ENCODE results near the gene NTN1. TPM values are rescaled to one million over a fixed set of nuclear protein-coding genes. Genes with fewer than 3 reads are reported as not detected.

The NTN1 gene
- total RNA-seq, 1 experiment from 2014 or later, result 1.2 TPM

GRCh38 chr17:9109933-9110332 lies 88.6 kb downstream of the NTN1 start:
- no peaks in the 10 kb centered on the region for H3K79me2 ChIP-seq (ENCODE audit: insufficient read depth, low read length)
- no peak overlapping the region for H3K4me3 Mint-ChIP-seq
- H3K4me1 ChIP-seq (ENCODE audit: insufficient read depth, low read length), result peaks cover 11% of the 10 kb centered on the region; the same call in 1 of the 2 replicates
- no peaks in the 10 kb centered on the region for H3K79me1 ChIP-seq (ENCODE audit: insufficient read depth, low read depth, low read length, poor library complexity, severe bottlenecking)
- no peak overlapping the region for H3K4ac ChIP-seq (ENCODE audit: low read depth, low read length)
- no peak overlapping the region for H4K91ac ChIP-seq (ENCODE audit: insufficient read length, low read depth, low read length)
- H3T11ph ChIP-seq (ENCODE audit: low read length), result no peak overlapping the region
- H2AK5ac ChIP-seq (ENCODE audit: insufficient read length, low read length), result no peak overlapping the region
- no peaks in the 10 kb centered on the region for H3K27me3 ChIP-seq (ENCODE audit: insufficient read depth, low read length)
- H3K23me2 ChIP-seq (ENCODE audit: insufficient read length, low read depth, low read length, poor library complexity, severe bottlenecking), result no peaks in the 10 kb centered on the region
- WGBS (ENCODE audit: extremely low coverage, insufficient read length, low lambda C conversion rate), result no CpG with 5 or more reads among the region's 4 CpGs
- H3K56ac ChIP-seq (ENCODE audit: insufficient read length, low read depth, low read length), result no peak overlapping the region
- H2BK5ac ChIP-seq (ENCODE audit: insufficient read length, low read length), result no peak overlapping the region
- H4K5ac ChIP-seq (ENCODE audit: insufficient read length, low read depth, low read length), result no peak overlapping the region
- no peak overlapping the region for H3K18ac ChIP-seq (ENCODE audit: insufficient read length, low read depth, low read length)
- no peak overlapping the region for H2BK120ac ChIP-seq (ENCODE audit: low read depth, low read length, poor library complexity, severe bottlenecking)
- DNase-seq, result no peak
- no peaks in the 10 kb centered on the region for H3K9me3 ChIP-seq (ENCODE audit: control insufficient read depth, low read depth, low read length)
- no peak overlapping the region for H3K4me2 ChIP-seq (ENCODE audit: insufficient read depth, insufficient read length, low read length)
- H3K27ac ChIP-seq (ENCODE audit: insufficient read length, low read depth, low read length), result no peak overlapping the region
- peaks cover 7% of the 10 kb centered on the region for H3K27me3 Mint-ChIP-seq (ENCODE audit: low read depth)
- no peaks in the 10 kb centered on the region for H4K20me1 ChIP-seq (ENCODE audit: control insufficient read depth, insufficient read depth, insufficient read length)
- no peaks in the 10 kb centered on the region for H3K36me3 Mint-ChIP-seq (ENCODE audit: insufficient read depth in 1 of 3, low read depth in 3 of 3)
- H2AFZ ChIP-seq (ENCODE audit: low read length), result no peak overlapping the region
- no peak overlapping the region for H3K23ac ChIP-seq (ENCODE audit: insufficient read length, low read depth, low read length)
- peak overlapping the region in 1 of 3 experiments; percentile 15; a peak in 2 of 7 replicates for H3K27ac Mint-ChIP-seq
- no peak overlapping the region for H3K14ac ChIP-seq (ENCODE audit: insufficient read depth, low read length)
- H2BK20ac ChIP-seq (ENCODE audit: low read depth, low read length, poor library complexity, severe bottlenecking), result no peak overlapping the region
- peaks cover 46 to 53% of the 10 kb centered on the region in 2 experiments for H3K4me1 Mint-ChIP-seq
- no peak overlapping the region for H4K8ac ChIP-seq (replicated peaks; ENCODE audit: insufficient read length, low read depth, low read length)
- no peaks in the 10 kb centered on the region for H3K9me3 Mint-ChIP-seq
- no peak overlapping the region for H2BK15ac ChIP-seq (ENCODE audit: low read depth, low read length)
- H2BK12ac ChIP-seq (ENCODE audit: insufficient read length, low read depth, low read length), result no peak overlapping the region
- H3K9ac ChIP-seq (ENCODE audit: extremely low read depth, insufficient read length, low read length), result no peak overlapping the region
- TF ChIP-seq, protein P1, sequence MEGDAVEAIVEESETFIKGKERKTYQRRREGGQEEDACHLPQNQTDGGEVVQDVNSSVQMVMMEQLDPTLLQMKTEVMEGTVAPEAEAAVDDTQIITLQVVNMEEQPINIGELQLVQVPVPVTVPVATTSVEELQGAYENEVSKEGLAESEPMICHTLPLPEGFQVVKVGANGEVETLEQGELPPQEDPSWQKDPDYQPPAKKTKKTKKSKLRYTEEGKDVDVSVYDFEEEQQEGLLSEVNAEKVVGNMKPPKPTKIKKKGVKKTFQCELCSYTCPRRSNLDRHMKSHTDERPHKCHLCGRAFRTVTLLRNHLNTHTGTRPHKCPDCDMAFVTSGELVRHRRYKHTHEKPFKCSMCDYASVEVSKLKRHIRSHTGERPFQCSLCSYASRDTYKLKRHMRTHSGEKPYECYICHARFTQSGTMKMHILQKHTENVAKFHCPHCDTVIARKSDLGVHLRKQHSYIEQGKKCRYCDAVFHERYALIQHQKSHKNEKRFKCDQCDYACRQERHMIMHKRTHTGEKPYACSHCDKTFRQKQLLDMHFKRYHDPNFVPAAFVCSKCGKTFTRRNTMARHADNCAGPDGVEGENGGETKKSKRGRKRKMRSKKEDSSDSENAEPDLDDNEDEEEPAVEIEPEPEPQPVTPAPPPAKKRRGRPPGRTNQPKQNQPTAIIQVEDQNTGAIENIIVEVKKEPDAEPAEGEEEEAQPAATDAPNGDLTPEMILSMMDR (conservative IDR thresholded peaks at IDR 0.05), result 0 out of 3 replicates have a peak, but pooled peaks have one; percentile 12
